Naive B cell (primary cell): ENCODE results near the gene KLK6. TPM values are rescaled to one million over a fixed set of nuclear protein-coding genes. Genes with fewer than 3 reads are reported as not detected.

Experiments
- ATAC-seq, 2 donors: fragments of 150-1000 bp; cut with Tn5 transposase; 2 replicates each; pipeline ENCODE4 v1.10.0; 2021; ENCODE audit warnings: low read depth in 2 of 2, mild to moderate bottlenecking in 2 of 2, moderate library complexity in 2 of 2
- DNase-seq: peaks from one replicate; pipeline ENCODE4 v3.0.0; 2022
- H3K27ac Mint-ChIP-seq, 6 donors: one replicate each; pipeline ENCODE4 v1.8.0; 2020 to 2022; ENCODE audit warnings: mild to moderate bottlenecking in 6 of 6, mixed read lengths in 6 of 6, moderate library complexity in 5 of 6, inconsistent platforms in 2 of 6
- H3K27me3 Mint-ChIP-seq, 3 donors: one replicate each; pipeline ENCODE4 v1.8.0; 2021 to 2022; ENCODE audit warnings: mixed read lengths in 3 of 3, mild to moderate bottlenecking in 1 of 3
- H3K36me3 Mint-ChIP-seq, 2 donors: one replicate each; pipeline ENCODE4 v1.8.0; 2020 to 2022; ENCODE audit warnings: mixed read lengths in 2 of 2, inconsistent platforms in 1 of 2, mild to moderate bottlenecking in 1 of 2
- H3K4me1 Mint-ChIP-seq, 3 donors: one replicate each; pipeline ENCODE4 v1.8.0; 2020 to 2022; ENCODE audit warnings: mixed read lengths in 3 of 3, inconsistent platforms in 1 of 3, mild to moderate bottlenecking in 1 of 3, moderate library complexity in 1 of 3
- H3K4me3 Mint-ChIP-seq, 8 donors: one replicate each; pipeline ENCODE4 v1.8.0; 2020 to 2022; ENCODE audit warnings: mild to moderate bottlenecking in 8 of 8, mixed read lengths in 8 of 8, moderate library complexity in 8 of 8, inconsistent platforms in 2 of 8
- H3K9me3 Mint-ChIP-seq, 7 donors: one replicate each; pipeline ENCODE4 v1.8.0; 2020 to 2022; ENCODE audit warnings: mixed read lengths in 7 of 7, mild to moderate bottlenecking in 5 of 7, inconsistent platforms in 2 of 7, moderate library complexity in 1 of 7
- polyA plus RNA-seq, 6 donors: library from polyadenylated mRNA; unstranded; fragments of 300-500 nt; fragmentation: Illumina TruSeq; gene quantifications; one replicate each; pipeline ENCODE4 v1.2.3, GENCODE V29; 2021; ENCODE audit warnings: low read depth in 6 of 6

Gene KLK6
- polyA plus RNA-seq, 6 donors from 2014 or later, result not detected

GRCh38 chr19:50963381-50963780, 6.0 kb downstream of the KLK6 start:
- peaks cover 0 to 52% of the 10 kb centered on the region in 2 donors for H3K36me3 Mint-ChIP-seq
- peak overlapping the region in 1 of 6 donors; percentile 88 for H3K27ac Mint-ChIP-seq
- peaks cover 12 to 39% (median 26%) of the 10 kb centered on the region in 7 donors for H3K9me3 Mint-ChIP-seq
- no peak overlapping the region for H3K4me3 Mint-ChIP-seq
- peaks cover 0 to 4% (median 0%) of the 10 kb centered on the region in 3 donors for H3K4me1 Mint-ChIP-seq
- no peak for DNase-seq
- no peak for ATAC-seq
- H3K27me3 Mint-ChIP-seq, result peaks cover 23 to 67% (median 47%) of the 10 kb centered on the region in 3 donors

- peaks cover 12 to 36% (median 26%) of the 10 kb centered on the region in 7 donors for H3K9me3 Mint-ChIP-seq
- ATAC-seq, result no peak
- peaks cover 27 to 65% (median 48%) of the 10 kb centered on the region in 3 donors for H3K27me3 Mint-ChIP-seq
- DNase-seq, result no peak
- peaks cover 0 to 45% of the 10 kb centered on the region in 2 donors for H3K36me3 Mint-ChIP-seq
- peak overlapping the region in 1 of 6 donors; percentile 72 for H3K27ac Mint-ChIP-seq
- H3K4me3 Mint-ChIP-seq, result no peak overlapping the region
- peaks cover 0 to 4% (median 0%) of the 10 kb centered on the region in 3 donors for H3K4me1 Mint-ChIP-seq
Measured at GRCh38 chr19:50962245-50962644, 7.1 kb downstream of the KLK6 start.

- Mint-ChIP-seq H3K27ac (no peak overlapping the region), H3K4me1 (peaks cover 0 to 4% (median 0%) of the 10 kb centered on the region in 3 donors), H3K4me3 (no peak overlapping the region), H3K9me3 (peaks cover 12 to 36% (median 24%) of the 10 kb centered on the region in 7 donors), H3K36me3 (peaks cover 0 to 40% of the 10 kb centered on the region in 2 donors), H3K27me3 (peaks cover 23 to 61% (median 38%) of the 10 kb centered on the region in 3 donors)
- ATAC-seq, result no peak
- DNase-seq, result no peak
Measured at GRCh38 chr19:50959731-50960500, 9.5 kb downstream of the KLK6 start.

- Mint-ChIP-seq H3K36me3 (peaks cover 4 to 25% of the 10 kb centered on the region in 2 donors), H3K9me3 (peaks cover 6 to 23% (median 14%) of the 10 kb centered on the region in 7 donors), H3K27me3 (peaks cover 23 to 63% (median 39%) of the 10 kb centered on the region in 3 donors), H3K27ac (no peak overlapping the region), H3K4me3 (no peak overlapping the region), H3K4me1 (peaks cover 0 to 9% (median 0%) of the 10 kb centered on the region in 3 donors)
- ATAC-seq (no peak), DNase-seq (no peak)
Measured at GRCh38 chr19:50957587-50957986, 11.8 kb downstream of the KLK6 start.

GRCh38 chr19:50952910-50953309, 16.5 kb downstream of the KLK6 start, which contains the start of gene KLK5:
Gene KLK5 (minus strand): TSS chr19:50953038. CDS start chr19:50952657, 381 bp downstream.
- Mint-ChIP-seq H3K36me3 (peaks cover 4 to 16% of the 10 kb centered on the region in 2 donors), H3K27ac (no peak within 1 kb of the TSS), H3K27me3 (peaks cover 12 to 62% (median 47%) of the 10 kb centered on the region in 3 donors)

GRCh38 chr19:50949861-50950260, 19.5 kb downstream of the KLK6 start:
- peak overlapping the region in 1 of 8 donors; percentile 65 for H3K4me3 Mint-ChIP-seq
- no peak for DNase-seq
- peaks cover 14 to 66% (median 43%) of the 10 kb centered on the region in 3 donors for H3K27me3 Mint-ChIP-seq
- ATAC-seq, result no peak
- H3K27ac Mint-ChIP-seq, result no peak overlapping the region
- peaks cover 7 to 18% (median 9%) of the 10 kb centered on the region in 7 donors for H3K9me3 Mint-ChIP-seq
- H3K4me1 Mint-ChIP-seq, result peaks cover 0 to 4% (median 0%) of the 10 kb centered on the region in 3 donors
- peaks cover 9 to 16% of the 10 kb centered on the region in 2 donors for H3K36me3 Mint-ChIP-seq

More at GRCh38 chr19:50952910-50953309, 16.5 kb downstream of the KLK6 start, which contains the start of gene KLK5:
- Mint-ChIP-seq H3K4me3 (no peak within 1 kb of the TSS), H3K4me1 (peaks cover 0 to 4% (median 0%) of the 10 kb centered on the region in 3 donors), H3K9me3 (peaks cover 3 to 14% (median 6%) of the 10 kb centered on the region in 7 donors)
- DNase-seq (no peak), ATAC-seq (no peak)

GRCh38 chr19:50947123-50947522, 22.3 kb downstream of the KLK6 start:
- no peak overlapping the region for H3K27ac Mint-ChIP-seq
- H3K36me3 Mint-ChIP-seq, result peaks cover 5 to 35% of the 10 kb centered on the region in 2 donors
- DNase-seq, result no peak
- H3K27me3 Mint-ChIP-seq, result peaks cover 13 to 71% (median 45%) of the 10 kb centered on the region in 3 donors
- no peak for ATAC-seq
- H3K4me1 Mint-ChIP-seq, result no peaks in the 10 kb centered on the region
- no peak overlapping the region for H3K4me3 Mint-ChIP-seq
- H3K9me3 Mint-ChIP-seq, result peaks cover 9 to 22% (median 12%) of the 10 kb centered on the region in 7 donors

- no peak overlapping the region for H3K27ac Mint-ChIP-seq
- H3K4me1 Mint-ChIP-seq, result no peaks in the 10 kb centered on the region
- H3K9me3 Mint-ChIP-seq, result peaks cover 5 to 21% (median 14%) of the 10 kb centered on the region in 7 donors
- DNase-seq (no peak), ATAC-seq (no peak)
- peaks cover 5 to 32% of the 10 kb centered on the region in 2 donors for H3K36me3 Mint-ChIP-seq
- peaks cover 13 to 64% (median 43%) of the 10 kb centered on the region in 3 donors for H3K27me3 Mint-ChIP-seq
- H3K4me3 Mint-ChIP-seq, result no peak overlapping the region
Measured at GRCh38 chr19:50944795-50945194, 24.6 kb downstream of the KLK6 start.

GRCh38 chr19:50943074-50943828, 26.1 kb downstream of the KLK6 start:
- Mint-ChIP-seq H3K27me3 (peaks cover 13 to 49% (median 41%) of the 10 kb centered on the region in 3 donors), H3K36me3 (peaks cover 5 to 25% of the 10 kb centered on the region in 2 donors), H3K9me3 (peaks cover 10 to 29% (median 17%) of the 10 kb centered on the region in 7 donors), H3K27ac (peak overlapping the region in 1 of 6 donors; percentile 80), H3K4me3 (no peak overlapping the region), H3K4me1 (no peaks in the 10 kb centered on the region)
- DNase-seq, result no peak
- ATAC-seq, result no peak

GRCh38 chr19:50939596-50939995, 29.8 kb downstream of the KLK6 start:
- Mint-ChIP-seq H3K27ac (no peak overlapping the region), H3K9me3 (peaks cover 5 to 21% (median 12%) of the 10 kb centered on the region in 7 donors), H3K36me3 (peaks cover 0 to 22% of the 10 kb centered on the region in 2 donors), H3K4me1 (no peaks in the 10 kb centered on the region), H3K27me3 (peaks cover 17 to 49% (median 41%) of the 10 kb centered on the region in 3 donors), H3K4me3 (no peak overlapping the region)
- ATAC-seq (no peak), DNase-seq (no peak)

GRCh38 chr19:50933640-50934039, 35.8 kb downstream of the KLK6 start:
- Mint-ChIP-seq H3K9me3 (no peaks in the 10 kb centered on the region), H3K27me3 (peaks cover 26 to 57% (median 43%) of the 10 kb centered on the region in 3 donors), H3K4me1 (peaks cover 0 to 9% (median 0%) of the 10 kb centered on the region in 3 donors), H3K4me3 (no peak overlapping the region), H3K36me3 (no peaks in the 10 kb centered on the region), H3K27ac (no peak overlapping the region)
- ATAC-seq, result no peak
- DNase-seq, result no peak

- no peak for DNase-seq
- Mint-ChIP-seq H3K4me3 (no peak overlapping the region), H3K4me1 (peaks cover 0 to 9% (median 0%) of the 10 kb centered on the region in 3 donors), H3K27ac (no peak overlapping the region), H3K9me3 (peaks cover 0 to 2% (median 0%) of the 10 kb centered on the region in 7 donors), H3K27me3 (peaks cover 33 to 62% (median 53%) of the 10 kb centered on the region in 3 donors), H3K36me3 (no peaks in the 10 kb centered on the region)
- ATAC-seq, result no peak
Measured at GRCh38 chr19:50932690-50933083, 36.7 kb downstream of the KLK6 start.
